ENCODE measurements around the gene DRC3.
"Not testable (repeated sequence)": the region's sequence is repeated elsewhere in the genome, so short reads cannot be mapped to it uniquely, and the experiment has no call there.

Gene DRC3

DNA sequence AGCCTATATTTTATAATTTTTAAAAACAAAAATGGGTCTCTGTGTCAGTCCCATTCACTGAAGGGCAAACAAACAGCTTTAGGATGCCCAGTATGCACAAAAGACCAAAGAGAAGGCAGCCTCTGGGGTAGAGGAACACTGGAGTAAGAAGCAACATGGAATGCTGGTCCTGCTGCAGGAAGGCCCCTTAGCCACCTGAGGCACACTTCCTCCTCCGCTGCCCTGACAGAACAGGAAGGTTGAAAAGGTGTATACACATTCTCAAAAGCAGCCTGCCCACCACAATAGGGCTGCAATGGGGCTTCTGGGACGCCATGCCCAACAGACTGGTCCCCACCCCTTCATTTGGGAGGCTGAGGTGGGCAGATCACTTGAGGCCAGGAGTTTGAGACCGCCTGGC, 20.0 kb upstream of the DRC3 start:
- CTCF ChIA-PET, result no interaction called here
- TF ChIP-seq FOXM1 (IDR thresholded peaks at IDR 0.05; ENCODE audit: borderline replicate concordance), result no peak
- no peak for TF ChIP-seq TARDBP (IDR thresholded peaks at IDR 0.05)
- DNase-seq (ENCODE audit: extremely low spot score), result no peak
- POLR2A ChIA-PET, result no interaction called here

DNA sequence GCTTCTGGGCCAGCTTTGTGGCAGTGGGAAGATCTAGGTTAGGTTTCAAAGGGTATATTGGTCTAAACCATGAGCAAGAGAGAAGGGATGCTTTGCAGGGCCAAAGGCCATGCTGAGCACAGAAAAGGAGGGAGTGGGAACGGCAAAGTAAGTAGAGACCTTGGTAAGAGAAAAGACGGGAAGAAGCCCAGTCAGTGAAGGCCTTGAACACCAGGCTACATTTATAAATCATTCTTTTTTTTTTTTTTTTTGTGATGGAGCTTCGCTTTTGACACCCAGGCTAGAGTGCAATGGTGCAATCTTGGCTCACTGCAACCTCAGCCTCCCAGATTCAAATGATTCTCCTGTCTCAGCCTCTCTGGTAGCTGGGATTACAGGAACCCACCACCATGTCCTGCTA, 18.6 kb upstream of the DRC3 start:
- POLR2A ChIA-PET, result no interaction called here
- no peak for DNase-seq (ENCODE audit: extremely low spot score)
- TF ChIP-seq ELF4 (IDR thresholded peaks at IDR 0.05), result no peak
- TF ChIP-seq NFRKB (IDR thresholded peaks at IDR 0.05), result no peak
- TF ChIP-seq HDGF (IDR thresholded peaks at IDR 0.05; ENCODE audit: borderline replicate concordance), result no peak
- TF ChIP-seq ARNT (IDR thresholded peaks at IDR 0.05), result no peak
- no peak for TF ChIP-seq L3MBTL2 (conservative IDR thresholded peaks at IDR 0.05)
- TF ChIP-seq TARDBP (IDR thresholded peaks at IDR 0.05), result no peak
- TF ChIP-seq FOXM1 (IDR thresholded peaks at IDR 0.05; ENCODE audit: borderline replicate concordance), result no peak
- TF ChIP-seq, protein P1, sequence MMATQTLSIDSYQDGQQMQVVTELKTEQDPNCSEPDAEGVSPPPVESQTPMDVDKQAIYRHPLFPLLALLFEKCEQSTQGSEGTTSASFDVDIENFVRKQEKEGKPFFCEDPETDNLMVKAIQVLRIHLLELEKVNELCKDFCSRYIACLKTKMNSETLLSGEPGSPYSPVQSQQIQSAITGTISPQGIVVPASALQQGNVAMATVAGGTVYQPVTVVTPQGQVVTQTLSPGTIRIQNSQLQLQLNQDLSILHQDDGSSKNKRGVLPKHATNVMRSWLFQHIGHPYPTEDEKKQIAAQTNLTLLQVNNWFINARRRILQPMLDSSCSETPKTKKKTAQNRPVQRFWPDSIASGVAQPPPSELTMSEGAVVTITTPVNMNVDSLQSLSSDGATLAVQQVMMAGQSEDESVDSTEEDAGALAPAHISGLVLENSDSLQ (IDR thresholded peaks at IDR 0.05), result no peak
- TF ChIP-seq SP1 (IDR thresholded peaks at IDR 0.05), result no peak
- TF ChIP-seq ZNF384 (IDR thresholded peaks at IDR 0.05), result no peak
- no peak for TF ChIP-seq SUZ12 (IDR thresholded peaks at IDR 0.05)
- TF ChIP-seq FOXK2 (IDR thresholded peaks at IDR 0.05), result no peak
- CTCF ChIA-PET, result no interaction called here

DNA sequence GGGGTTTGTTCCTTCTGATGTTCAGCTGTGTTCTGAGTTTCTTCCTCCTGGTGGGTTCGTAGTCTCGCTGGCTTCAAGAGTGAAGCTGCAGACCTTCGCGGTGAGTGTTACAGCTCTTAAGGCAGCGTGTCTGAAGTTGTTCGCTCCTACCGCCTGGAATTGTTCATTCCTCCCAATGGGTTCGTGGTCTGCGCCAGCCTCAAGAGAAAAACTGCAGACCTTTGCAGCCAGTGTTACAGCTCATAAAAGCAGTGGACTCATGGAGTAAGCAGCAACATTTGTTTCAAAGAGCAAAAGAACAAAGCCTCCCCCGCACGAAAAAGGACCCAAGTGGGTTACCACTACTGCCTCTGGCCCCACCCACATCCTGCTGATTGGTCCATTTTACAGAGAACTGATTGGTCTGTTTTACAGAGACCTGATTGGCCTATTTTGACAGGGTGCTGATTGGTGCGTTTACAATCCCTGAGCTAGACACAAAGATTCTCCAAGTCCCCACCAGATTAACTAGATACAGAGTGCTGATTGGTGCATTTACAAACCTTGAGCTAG, 16.8 kb upstream of the DRC3 start:
- CTCF ChIA-PET; POLR2A ChIA-PET; DNase-seq (ENCODE audit: extremely low spot score): not testable (repeated sequence)

DNA sequence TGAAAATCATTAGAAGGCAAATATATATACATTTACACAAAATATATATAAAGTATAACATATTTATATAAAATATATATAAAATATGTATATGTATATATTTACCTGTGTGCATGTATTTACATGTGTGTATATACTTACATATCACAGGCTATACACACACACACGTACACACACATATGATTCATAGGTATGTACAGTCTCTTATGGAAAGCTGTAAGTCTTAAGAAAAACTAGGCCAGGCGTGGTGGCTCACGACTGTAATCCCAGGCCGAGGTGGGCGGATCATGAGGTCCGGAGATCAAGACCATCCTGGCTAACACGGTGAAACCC, 15.1 kb upstream of the DRC3 start:
- DNase-seq (ENCODE audit: extremely low spot score), result no peak
- CTCF ChIA-PET, result interaction anchor here (0.6 to 1.0 kb wide), 3 partner anchors 23 to 94 kb away, joined by 3 to 5 read pairs (median 3); no protein-coding TSS in a partner anchor
- POLR2A ChIA-PET, result interaction anchor here (0.7 to 1.7 kb wide), 5 partner anchors 12 to 677 kb away, joined by 3 to 6 read pairs (median 3); partner anchors contain the start of genes COPS3, DRC3, SREBF1 and TOM1L2
- no peak for TF ChIP-seq SP1 (IDR thresholded peaks at IDR 0.05)
- TF ChIP-seq FOXM1 (IDR thresholded peaks at IDR 0.05; ENCODE audit: borderline replicate concordance), result no peak
- no peak for TF ChIP-seq ARNT (IDR thresholded peaks at IDR 0.05)
- no peak for TF ChIP-seq FOXK2 (IDR thresholded peaks at IDR 0.05)
- no peak for TF ChIP-seq TARDBP (IDR thresholded peaks at IDR 0.05)
- no peak for TF ChIP-seq ELF4 (IDR thresholded peaks at IDR 0.05)
- TF ChIP-seq, protein P1 (IDR thresholded peaks at IDR 0.05), result no peak

GRCh38 chr17:17958982-17959381, 13.7 kb upstream of the DRC3 start:
- TF ChIP-seq SUZ12 (IDR thresholded peaks at IDR 0.05), result no peak
- TF ChIP-seq TARDBP (IDR thresholded peaks at IDR 0.05), result no peak
- no peak for TF ChIP-seq CTBP1 (IDR thresholded peaks at IDR 0.05; ENCODE audit: borderline replicate concordance)
- TF ChIP-seq ELF4 (IDR thresholded peaks at IDR 0.05), result no peak
- TF ChIP-seq, protein P1 (IDR thresholded peaks at IDR 0.05), result no peak
- no peak for TF ChIP-seq HDGF (IDR thresholded peaks at IDR 0.05; ENCODE audit: borderline replicate concordance)
- TF ChIP-seq BHLHE40 (IDR thresholded peaks at IDR 0.05; ENCODE audit: borderline replicate concordance), result no peak
- no peak for TF ChIP-seq L3MBTL2 (conservative IDR thresholded peaks at IDR 0.05)
- no peak for TF ChIP-seq FOXK2 (IDR thresholded peaks at IDR 0.05)
- no peak for TF ChIP-seq FOXM1 (IDR thresholded peaks at IDR 0.05; ENCODE audit: borderline replicate concordance)
- no peak for TF ChIP-seq ZNF384 (IDR thresholded peaks at IDR 0.05)
- TF ChIP-seq SP1 (IDR thresholded peaks at IDR 0.05), result no peak
- no peak for TF ChIP-seq ARNT (IDR thresholded peaks at IDR 0.05)
- ChIA-PET CTCF (no interaction called here), POLR2A (interaction anchor here (1.7 to 1.9 kb wide), 2 partner anchors 13 to 678 kb away, joined by 4 to 14 read pairs; partner anchors contain the start of genes COPS3, DRC3 and TOM1L2)
- no peak for DNase-seq (ENCODE audit: extremely low spot score)

DNA sequence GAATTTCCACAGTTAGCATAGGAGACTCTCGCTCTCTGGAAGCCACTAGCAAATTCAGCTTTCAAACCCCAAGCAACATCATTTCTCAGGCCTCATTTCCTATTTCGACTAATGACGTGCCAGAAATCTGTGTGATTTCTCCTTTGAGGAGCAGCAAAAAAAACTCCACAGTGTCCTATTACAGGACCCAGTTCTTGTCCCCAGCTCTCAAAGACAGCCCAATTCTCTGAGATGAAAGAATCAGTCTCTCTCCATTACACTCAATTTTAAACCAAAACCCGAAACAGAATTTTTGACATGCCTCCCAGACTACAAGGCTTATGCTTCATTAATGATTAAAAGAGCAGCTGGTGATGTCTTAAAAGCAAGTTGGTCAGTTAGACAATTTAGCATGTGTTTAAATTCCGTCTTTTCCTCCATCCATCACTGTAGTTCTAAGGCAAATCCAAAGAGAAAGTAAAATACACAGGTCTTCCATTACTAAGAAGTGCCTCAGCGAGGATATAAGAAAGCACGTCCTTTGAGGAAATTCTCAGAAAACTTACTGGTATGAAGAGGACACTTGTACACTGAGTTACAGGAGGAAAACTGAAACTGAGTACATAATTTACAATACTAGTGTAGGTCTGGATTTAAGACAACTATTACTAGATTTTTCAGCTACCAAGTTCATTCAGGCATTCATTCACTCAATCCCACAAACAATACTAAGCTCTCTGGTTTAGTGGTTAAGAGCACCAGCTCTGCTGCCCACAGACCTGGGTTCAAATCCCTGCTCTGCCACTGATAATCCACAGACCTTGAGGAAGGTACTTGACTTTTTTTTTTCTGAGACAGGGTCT, 12.9 kb upstream of the DRC3 start:
- TF ChIP-seq ARNT (IDR thresholded peaks at IDR 0.05) (no peak), BHLHE40 (IDR thresholded peaks at IDR 0.05; ENCODE audit: borderline replicate concordance) (no peak), ELF4 (IDR thresholded peaks at IDR 0.05) (no peak), LEF1 (IDR thresholded peaks at IDR 0.05; ENCODE audit: borderline replicate concordance) (no peak), FOXA1 (IDR thresholded peaks at IDR 0.05) (no peak), FOXK2 (IDR thresholded peaks at IDR 0.05) (no peak), HDGF (IDR thresholded peaks at IDR 0.05; ENCODE audit: borderline replicate concordance) (no peak), CTBP1 (IDR thresholded peaks at IDR 0.05; ENCODE audit: borderline replicate concordance) (no peak), FOXM1 (IDR thresholded peaks at IDR 0.05; ENCODE audit: borderline replicate concordance) (no peak), SUZ12 (IDR thresholded peaks at IDR 0.05) (no peak), NFRKB (IDR thresholded peaks at IDR 0.05) (no peak), ZNF384 (IDR thresholded peaks at IDR 0.05) (no peak), TARDBP (IDR thresholded peaks at IDR 0.05) (no peak), SP1 (IDR thresholded peaks at IDR 0.05) (no peak), L3MBTL2 (conservative IDR thresholded peaks at IDR 0.05) (no peak)
- TF ChIP-seq, protein P1 (IDR thresholded peaks at IDR 0.05), result no peak
- POLR2A ChIA-PET, result interaction anchor here (0.6 to 1.9 kb wide), 3 partner anchors 13 to 21 kb away, joined by 3 to 14 read pairs (median 3); partner anchors contain the start of genes DRC3 and TOM1L2
- CTCF ChIA-PET, result interaction anchor here (0.8 kb wide), 1 partner anchor 13 kb away, joined by 3 read pairs; the partner anchor contains the start of genes DRC3 and TOM1L2
- DNase-seq (ENCODE audit: extremely low spot score), result no peak

All from HEK293T (cell line).